ENCODE measurements around the gene HYKK. TPM values are rescaled to one million over a fixed set of nuclear protein-coding genes. Genes with fewer than 3 reads are reported as not detected.
"Not testable (repeated sequence)": the region's sequence is repeated elsewhere in the genome, so short reads cannot be mapped to it uniquely, and the experiment has no call there.

HYKK gene, protein sequence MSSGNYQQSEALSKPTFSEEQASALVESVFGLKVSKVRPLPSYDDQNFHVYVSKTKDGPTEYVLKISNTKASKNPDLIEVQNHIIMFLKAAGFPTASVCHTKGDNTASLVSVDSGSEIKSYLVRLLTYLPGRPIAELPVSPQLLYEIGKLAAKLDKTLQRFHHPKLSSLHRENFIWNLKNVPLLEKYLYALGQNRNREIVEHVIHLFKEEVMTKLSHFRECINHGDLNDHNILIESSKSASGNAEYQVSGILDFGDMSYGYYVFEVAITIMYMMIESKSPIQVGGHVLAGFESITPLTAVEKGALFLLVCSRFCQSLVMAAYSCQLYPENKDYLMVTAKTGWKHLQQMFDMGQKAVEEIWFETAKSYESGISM
- 0.90 and 1.6 TPM in 2 replicates for total RNA-seq

DNA sequence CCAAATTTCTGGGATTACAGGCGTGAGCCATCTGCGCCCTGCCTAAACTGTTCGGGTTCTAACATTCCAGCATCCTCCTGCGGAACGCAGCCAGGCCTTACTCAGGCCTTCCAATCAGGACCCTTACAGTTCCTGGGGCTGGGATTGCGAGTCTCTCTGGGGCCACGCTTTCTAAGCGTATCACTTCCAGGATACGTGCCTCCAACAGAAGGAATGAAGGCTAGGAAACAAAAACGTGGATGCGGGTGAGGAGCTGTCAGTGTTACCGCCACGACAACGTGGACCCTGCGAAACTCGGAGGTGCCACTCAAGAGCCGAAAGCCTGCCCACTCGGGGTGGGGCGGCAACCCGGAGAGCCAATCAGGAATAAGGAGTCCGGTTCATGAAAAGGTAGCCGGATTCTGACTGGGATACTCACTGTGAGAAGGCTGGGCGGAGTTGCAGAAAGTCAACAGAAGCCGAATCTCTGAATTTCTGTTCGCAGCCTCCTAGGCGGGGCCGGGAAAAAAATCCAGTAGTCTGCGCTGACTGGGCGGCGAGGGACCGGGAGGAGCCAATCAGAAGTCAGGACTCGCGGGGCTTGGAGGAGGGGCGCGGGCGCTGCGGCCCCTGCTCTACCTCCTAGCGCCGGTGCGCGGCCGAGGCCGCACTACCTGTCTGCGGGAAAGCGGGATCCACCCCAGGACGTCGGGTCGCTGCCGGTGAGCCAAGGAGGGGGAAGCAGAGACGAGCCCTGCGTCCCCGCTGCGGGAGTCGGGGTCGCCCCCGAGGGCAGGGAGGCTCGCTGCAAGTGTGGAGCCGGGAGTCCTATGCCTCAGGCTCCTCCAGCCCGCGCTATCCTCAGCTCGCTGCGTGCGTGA, at the start of gene HYKK:
TSS of gene HYKK (plus strand) at position 607 of the 860 bp plus-strand sequence. CDS start 5,512 bp downstream, outside the sequence.
- peak; percentile 94 to 97 for DNase-seq (ENCODE audit: low read depth in 2 of 2)

DNA sequence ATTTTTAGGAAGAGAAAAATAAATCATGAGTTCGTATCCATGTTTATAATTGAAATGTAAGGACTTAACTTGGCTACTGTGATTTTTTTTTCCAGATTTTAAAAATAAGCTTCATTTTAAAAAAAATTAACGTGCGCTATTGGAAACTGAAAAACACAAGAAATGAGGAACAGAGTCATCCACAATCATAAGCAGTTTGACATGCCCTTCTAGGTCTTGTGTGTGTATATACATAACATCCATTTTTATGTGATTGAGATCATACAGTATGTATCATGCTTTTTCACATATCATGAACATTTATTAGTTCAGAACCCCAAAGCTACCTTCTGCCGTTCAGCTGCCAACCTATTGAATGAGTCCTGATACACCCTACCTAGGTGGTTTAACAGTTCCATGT, 46.6 kb upstream of the HYKK start:
- DNase-seq (ENCODE audit: low read depth in 2 of 2): no peak

DNA sequence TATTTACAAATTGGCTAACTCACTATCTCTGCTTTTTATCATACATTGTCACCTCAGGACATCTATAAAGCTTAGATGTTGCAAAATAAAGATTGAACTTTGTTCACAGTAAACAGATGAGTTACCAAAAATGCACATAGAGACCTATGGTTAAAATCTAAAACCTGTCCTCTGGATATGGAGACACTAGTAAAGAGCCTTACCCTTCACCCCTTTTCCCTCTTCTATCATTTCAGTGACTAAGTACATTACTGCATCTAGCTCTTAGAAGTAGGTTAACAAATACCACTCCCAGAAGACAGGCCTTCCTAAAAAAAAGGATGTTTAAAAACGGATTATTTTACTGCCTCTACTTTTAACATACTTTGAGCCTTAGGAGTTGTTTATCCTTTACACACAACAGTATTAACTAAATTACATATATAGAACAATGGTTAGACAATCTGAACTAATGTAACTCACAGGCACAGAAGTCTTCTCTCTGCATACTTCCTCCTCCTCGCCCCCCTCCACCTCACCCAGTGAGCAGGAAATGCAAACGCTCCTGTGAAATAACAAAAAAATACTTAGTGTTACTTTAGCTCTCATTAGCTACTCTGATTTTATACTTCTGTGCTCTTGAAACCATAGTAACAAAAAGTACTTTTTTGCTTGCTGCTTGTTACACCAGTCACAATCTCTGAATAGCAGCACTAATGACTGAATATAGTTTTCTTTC, 46.0 kb upstream of the HYKK start:
- DNase-seq (ENCODE audit: low read depth in 2 of 2): peak in 1 of 2 donors; percentile 25

DNA sequence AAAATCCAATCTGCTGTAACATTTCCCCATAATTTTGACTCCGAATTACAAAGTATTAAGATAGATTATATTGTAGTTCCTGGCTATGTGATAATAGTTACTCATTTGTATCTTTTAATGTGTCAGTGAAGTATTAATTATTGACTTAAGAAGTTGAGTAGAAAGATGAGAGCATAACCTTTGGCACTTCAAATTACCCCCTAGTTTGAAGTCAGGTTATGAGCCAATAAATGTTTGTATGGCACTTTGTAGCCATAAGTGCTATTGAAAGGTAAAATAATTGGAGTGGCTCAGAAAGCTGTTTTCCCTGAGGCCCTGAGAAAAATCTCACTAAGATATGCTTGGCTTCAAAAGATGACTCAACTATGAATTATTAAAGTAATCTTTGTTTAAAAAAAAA, 38.3 kb upstream of the HYKK start:
- DNase-seq (ENCODE audit: low read depth in 2 of 2): no peak

DNA sequence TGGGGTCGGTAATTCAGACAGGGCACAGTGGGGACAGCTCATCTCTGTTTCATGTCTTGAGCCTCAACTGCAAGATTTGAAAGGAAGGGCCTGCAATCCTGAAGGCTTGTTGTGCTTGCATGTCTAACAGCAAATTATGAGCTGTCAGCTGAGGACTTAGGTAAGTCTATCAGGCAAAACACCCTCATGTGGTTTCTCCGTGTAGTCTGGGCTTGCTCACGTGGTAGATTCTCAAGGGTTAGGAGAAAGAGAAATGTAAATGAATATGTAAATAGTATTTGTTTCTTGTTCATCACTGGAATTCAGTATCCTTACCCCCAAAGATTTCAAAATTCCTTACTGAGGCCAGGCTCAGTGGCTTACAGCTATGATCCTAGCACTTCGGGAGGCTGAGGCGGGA, 30.1 kb upstream of the HYKK start:
- DNase-seq (ENCODE audit: low read depth in 2 of 2): no peak

DNA sequence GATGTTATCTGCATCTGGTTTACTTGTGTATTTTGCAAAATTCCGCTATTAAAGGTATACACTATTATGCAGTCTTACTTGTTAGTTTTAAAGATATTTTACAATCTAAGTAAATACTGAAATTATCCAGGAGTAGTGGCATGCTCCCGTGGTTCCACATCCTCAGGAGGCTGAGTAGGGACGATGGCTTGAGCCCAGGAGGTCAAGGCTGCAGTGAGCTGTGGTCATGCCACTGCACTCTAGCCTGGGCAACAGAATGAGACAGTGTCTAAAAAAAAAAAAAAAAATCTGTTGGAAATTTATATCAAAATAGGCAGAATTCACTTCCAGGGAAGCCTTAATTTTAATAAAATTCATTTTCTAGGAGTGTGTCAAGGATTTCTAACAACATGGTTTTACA, 27.7 kb upstream of the HYKK start:
- DNase-seq (ENCODE audit: low read depth in 2 of 2): no peak

DNA sequence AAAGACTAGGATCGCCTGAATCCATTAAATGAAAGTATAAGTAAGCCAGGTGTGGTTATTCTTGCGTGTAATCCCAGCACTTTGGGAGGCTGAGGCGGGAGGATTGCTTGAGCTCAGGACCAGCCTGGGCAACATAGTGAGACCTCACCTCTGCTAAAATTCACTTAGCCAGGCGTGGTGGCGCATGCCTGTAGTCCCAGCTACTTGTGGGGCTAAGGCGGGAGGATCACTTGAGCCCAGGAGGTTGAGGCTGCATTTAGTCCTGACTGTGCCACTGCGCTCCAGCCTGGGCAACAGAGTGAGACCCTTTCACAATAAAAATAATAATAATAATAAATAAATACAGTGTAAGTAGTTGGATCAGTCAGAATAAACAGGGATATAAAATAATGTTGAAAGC, 25.5 kb upstream of the HYKK start:
- DNase-seq (ENCODE audit: low read depth in 2 of 2): no peak

DNA sequence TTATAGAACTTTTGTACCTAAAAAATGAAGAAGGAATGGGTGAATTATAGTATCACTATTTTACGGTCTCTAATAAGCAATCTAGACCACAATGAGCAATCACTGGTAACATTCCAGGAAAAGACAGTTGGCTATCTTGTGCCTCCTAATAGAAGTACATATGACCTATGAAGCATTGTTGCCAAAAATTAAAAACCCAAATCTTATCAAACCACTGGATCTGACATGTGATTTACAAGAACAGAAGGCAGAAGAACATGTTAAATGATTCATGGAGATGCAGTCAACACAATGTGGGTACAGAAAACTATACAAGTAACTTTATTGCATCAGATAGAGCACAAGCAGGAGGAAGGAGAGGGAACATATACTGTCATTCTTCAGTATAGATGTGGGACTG, 14.5 kb upstream of the HYKK start:
- no peak for DNase-seq (ENCODE audit: low read depth in 2 of 2)

DNA sequence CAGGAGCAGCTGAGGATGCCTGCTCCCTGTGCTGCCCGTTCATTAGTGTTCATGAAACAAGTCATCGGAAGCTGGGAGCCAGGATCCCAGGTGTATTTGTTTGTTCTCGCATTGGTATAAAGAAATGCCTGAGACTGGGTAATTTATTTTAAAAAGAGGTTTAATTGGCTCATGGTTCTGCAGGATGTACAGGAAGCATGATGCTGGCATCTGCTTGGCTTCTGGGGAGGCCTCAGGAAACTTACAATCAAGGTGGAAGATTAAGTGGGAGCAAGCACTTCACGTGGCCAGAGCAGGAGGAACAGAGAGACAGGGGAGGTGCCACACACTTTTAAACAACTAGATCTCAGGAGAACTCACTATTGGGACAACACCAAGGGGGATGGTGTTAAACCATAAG, 5.5 kb upstream of the HYKK start:
- DNase-seq (ENCODE audit: low read depth in 2 of 2): no peak

DNA sequence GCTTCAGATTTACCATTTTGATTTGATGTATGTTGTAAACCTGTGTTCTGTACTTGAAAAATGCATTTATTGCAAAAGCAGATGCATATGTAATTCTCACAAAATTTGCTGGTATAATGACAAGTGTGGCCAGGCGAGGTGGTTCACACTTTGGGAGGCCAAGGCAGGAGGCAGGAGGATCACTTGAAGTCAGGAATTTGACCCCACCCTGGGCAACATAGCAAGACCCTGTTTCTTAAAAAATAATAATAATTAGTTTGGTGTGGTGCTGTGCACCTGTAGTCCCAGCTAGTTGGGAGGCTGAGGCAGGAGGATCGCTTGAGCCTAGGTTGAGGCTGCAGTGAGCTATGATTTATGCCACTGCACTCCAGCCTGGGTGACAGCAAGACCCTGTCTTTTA, 4.7 kb upstream of the HYKK start:
- DNase-seq (ENCODE audit: low read depth in 2 of 2): no peak

DNA sequence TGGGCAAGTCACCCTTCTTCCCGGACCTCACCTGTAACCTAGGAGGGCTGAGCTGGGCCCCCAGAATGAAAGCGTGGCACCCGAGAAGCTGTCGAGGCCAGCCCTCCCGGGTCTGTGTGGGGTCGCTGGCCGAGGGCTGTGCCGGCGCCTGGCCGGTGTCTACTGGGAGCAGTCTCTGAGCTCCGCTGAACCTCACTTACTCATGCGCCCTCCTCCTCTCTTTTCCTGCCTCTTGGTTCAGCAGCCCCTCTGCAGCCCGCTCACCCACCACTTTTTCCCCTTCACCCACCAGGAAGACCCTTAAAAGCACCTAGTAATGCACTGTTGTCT, 419 bp downstream of the HYKK start:
- no peak for DNase-seq (ENCODE audit: low read depth in 2 of 2)

DNA sequence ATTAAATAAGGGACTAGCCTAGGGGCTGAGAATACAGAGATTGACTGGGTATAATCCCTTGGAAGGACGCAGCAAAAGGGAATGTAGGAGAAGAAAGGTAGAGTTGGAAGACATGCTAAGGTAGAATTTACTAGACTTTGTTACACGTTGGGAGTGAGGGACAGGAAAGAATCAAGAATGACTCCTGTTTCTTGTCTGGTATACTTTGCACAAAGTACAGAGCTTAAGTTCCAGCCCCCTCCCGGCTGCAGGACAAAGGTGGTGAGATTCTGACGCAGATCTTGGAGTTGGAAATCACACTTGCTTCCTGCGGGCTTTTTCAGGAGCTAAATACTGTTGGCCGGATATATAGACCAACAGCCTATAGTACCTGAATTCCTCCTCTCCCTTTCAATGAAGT, 895 bp downstream of the HYKK start:
- no peak for DNase-seq (ENCODE audit: low read depth in 2 of 2)

DNA sequence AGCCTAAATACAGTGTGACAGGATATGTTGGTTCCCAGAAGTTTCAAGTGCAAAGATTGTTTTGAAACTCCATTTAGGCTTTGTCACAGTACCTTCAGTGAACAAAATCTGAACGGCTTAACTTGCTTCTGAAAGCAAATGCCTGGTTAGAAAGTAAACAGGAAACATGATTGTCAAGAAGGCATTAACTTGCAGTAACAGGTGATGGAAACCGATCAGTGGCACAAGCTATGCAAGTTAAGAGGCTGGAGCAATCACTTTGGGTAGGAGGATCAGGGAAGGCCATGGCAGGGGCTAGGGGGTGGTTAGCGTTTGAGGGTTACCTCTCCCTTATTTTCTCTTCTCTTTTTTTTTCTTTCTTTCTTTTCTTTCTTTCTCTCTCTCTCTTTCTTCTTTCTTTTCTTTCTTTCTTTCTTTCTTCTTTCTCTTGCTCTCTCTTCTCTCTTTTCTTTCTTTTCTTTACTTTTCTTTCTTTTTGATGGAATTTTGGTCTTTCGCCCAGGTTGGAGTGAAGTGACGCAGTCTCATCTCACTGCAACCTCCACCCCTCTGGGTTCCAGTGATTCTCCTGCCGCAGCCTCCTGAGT, 2.4 kb downstream of the HYKK start:
- no peak for DNase-seq (ENCODE audit: low read depth in 2 of 2)

DNA sequence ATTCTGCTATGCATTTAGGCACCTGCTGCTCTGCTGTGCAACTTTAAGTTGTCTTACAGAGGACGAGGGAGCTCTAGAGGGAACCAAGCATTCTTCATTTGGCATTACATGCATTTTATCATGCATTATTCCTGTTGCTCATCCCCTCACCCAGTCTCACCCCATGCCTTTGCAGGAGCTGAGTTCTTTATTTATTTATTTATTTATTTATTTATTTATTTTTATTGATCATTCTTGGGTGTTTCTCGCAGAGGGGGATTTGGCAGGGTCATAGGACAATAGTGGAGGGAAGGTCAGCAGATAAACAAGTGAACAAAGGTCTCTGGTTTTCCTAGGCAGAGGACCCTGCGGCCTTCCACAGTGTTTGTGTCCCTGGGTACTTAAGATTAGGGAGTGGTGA, 12.7 kb downstream of the HYKK start:
- not testable (repeated sequence) for DNase-seq (ENCODE audit: low read depth in 2 of 2)

DNA sequence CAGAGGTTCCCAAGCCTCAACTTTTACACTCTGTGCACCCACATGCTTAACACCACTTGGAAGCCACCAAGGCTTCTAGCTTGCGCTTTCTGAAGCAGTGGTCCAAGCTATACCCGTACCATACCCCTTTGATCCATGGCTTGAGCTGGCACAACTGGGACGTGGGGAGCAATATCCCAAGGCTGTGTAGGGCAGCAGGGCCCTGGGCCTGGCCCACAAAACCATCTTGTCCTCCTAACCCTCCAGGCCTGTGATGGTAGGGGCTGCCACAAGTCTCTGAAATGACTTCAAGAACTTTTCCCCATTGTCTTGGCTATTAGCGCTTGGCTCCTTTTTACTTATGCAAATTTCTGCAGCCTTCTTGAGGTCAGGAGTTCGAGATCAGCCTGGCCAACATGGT, 16.9 kb downstream of the HYKK start:
- no peak for DNase-seq (ENCODE audit: low read depth in 2 of 2)

DNA sequence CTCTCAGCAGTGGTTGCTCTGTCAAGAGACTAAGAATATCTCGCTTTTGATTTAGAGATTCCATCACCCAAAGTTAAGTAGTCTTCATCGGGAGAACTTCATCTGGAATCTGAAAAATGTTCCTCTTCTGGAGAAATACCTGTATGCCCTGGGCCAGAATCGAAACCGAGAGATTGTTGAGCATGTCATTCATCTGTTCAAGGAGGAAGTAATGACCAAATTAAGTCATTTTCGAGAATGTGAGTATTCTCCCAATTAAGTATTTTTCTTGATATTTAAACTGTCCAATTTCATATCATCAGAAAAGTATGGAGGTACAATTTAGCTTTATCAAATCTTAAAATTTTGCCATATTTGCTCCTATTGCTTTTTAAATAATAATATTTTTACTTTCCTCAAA, 19.9 kb downstream of the HYKK start:
- no peak for DNase-seq (ENCODE audit: low read depth in 2 of 2)

DNA sequence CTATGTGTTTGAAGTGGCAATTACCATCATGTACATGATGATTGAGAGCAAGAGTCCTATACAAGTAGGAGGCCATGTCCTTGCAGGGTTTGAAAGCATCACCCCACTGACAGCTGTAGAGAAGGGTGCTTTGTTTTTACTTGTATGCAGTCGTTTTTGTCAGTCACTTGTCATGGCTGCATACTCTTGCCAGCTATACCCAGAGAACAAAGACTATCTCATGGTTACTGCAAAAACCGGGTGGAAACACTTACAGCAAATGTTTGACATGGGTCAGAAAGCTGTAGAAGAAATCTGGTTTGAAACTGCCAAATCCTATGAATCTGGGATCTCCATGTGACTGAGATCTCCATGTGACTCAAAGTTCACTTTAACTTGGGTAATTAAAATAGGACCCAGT, 26.0 kb downstream of the HYKK start:
- no peak for DNase-seq (ENCODE audit: low read depth in 2 of 2)

DNA sequence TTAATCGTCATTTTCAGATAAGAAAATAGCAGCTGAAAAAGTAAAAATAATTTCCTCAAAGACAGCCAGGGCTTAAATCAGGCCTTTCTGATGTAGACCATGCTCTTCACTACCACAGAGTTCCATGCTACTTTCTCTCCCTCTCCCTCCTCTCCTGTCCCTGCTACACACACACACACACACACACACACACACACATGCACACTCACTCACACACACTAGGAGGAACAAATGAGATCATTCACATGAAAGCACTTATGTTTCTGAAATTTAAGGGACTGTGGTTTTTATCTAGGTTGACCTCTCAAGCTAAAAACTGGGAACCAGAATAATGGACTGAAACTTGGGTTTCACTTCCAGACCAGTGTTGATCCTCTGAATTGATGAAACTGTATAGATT, 28.8 kb downstream of the HYKK start:
- no peak for DNase-seq (ENCODE audit: low read depth in 2 of 2)

DNA sequence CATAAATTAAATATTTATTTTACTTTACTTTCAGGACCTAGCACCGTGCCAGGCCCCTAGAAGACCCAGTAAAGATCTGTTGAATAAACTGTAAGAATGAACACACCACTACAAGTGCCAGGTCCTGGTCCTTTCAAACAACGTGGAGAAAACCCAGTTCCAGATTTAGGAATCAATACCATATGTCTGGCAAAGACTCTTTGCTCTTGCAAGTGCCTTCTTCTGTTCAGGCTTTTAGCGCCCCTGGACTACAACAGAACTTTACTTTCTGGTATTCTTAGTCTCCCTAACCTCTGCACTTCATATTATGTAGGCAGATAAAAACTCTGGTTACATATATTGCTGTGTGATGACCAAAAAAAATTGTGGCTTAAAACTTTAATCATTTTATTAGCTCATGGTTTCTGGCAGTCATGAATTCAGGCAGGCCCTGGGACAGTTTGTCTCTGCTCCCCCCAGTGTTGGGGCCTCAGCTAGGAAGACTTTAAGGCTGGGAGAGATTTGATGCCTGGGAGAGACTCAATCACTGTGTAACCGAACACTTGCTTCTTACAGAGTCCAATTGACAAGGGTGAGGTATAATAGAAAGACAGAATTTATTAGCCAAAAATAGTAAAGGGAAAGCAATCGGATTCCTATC, 30.0 kb downstream of the HYKK start:
- no peak for DNase-seq (ENCODE audit: low read depth in 2 of 2)

DNA sequence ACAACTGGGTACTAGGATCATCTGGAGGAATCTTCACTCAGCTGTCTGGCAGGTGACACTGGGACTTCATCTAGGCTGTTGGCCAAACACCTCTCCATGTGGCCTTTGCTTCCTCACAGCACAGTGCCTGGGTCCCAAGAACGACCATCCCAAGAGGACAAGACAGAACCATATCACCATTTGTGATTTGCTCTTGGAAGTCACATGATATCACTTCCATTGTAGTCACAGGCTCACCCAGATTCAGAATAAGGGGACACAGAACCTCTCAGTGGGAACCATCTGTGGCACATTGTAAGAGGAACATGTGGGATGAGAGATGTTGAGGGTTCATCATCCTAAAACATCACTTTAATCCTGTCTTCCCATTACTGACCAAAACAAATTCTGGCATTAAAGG, 31.0 kb downstream of the HYKK start:
- no peak for DNase-seq (ENCODE audit: low read depth in 2 of 2)

DNA sequence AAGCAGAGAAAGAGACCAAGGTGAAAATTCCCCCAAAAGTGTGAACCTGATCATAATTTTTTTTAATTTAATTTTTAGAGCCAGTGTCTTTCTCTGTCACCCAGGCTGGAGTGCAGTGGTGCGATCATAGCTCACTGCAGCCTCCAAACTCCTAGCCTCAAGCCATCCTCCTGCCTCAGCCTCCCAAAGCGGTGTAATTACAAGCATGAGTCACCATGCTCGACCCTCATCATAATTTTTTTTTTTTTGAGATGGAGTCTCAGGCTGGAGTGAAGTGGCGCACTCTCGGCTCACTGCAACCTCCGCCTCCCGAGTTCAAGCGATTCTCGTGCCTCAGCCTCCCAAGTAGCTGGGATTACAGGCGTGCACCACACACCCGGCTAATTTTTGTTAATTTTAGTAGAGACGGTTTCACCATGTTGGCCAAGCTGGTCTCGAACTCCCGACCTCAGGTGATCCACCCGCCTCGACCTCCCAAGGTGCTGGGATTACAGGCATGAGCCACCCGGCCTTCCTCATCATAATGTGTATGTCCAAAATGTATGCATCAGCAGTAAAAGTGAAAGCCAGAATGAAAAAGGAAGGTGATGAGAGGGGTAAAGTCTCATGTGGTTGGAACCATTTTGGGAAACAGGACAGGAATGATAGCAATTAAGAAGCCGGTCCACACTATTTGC, 32.2 kb downstream of the HYKK start:
- DNase-seq (ENCODE audit: low read depth in 2 of 2): peak; percentile 2 to 17

Measured in dermis microvascular lymphatic vessel endothelial cell (primary cell).